GM12878 (cell line): Measurements from ENCODE around the gene FBF1.
"Not testable (repeated sequence)": the region's sequence is repeated elsewhere in the genome, so short reads cannot be mapped to it uniquely, and the experiment has no call there.

ENCODE experiments used
- EP300 ChIP-seq, 2 experiments: fragments of 150-350 bp in 1 of 2; IDR thresholded peaks; 2 replicates each; pipeline ENCODE4 v1.6.1; 2011 to 2012; ENCODE audit warnings: low read depth in 2 of 2, low read length in 2 of 2, borderline replicate concordance in 1 of 2, improper control_type of control experiment in 1 of 2, inconsistent platforms in 1 of 2; ENCODE audit not compliant: control insufficient read depth in 1 of 2
- MTA3 ChIP-seq: IDR thresholded peaks from 2 replicates; pipeline ENCODE4 v1.6.1; 2012; ENCODE audit warnings: low read length, inconsistent platforms, borderline replicate concordance
- POLR2AphosphoS5 ChIP-seq: IDR thresholded peaks from 2 replicates; pipeline ENCODE4 v1.6.1; 2011; ENCODE audit warnings: mild to moderate bottlenecking, low read length, inconsistent platforms
- SP1 ChIP-seq: IDR thresholded peaks from one replicate; pipeline ENCODE4 v1.6.1; 2011; ENCODE audit warnings: low read depth, low read length
- SRF ChIP-seq, 2 experiments: IDR thresholded peaks; 2 replicates each; pipeline ENCODE4 v1.6.1; 2011; ENCODE audit warnings: low read depth in 2 of 2, low read length in 2 of 2, mild to moderate bottlenecking in 1 of 2, moderate library complexity in 1 of 2
- TF ChIP-seq, protein P1 (sequence below): IDR thresholded peaks from 2 replicates; pipeline ENCODE4 v1.6.1; 2011; ENCODE audit warnings: borderline replicate concordance, low read depth, mild to moderate bottlenecking, moderate library complexity, low read length; ENCODE audit not compliant: insufficient read depth, poor library complexity, severe bottlenecking

DNA sequence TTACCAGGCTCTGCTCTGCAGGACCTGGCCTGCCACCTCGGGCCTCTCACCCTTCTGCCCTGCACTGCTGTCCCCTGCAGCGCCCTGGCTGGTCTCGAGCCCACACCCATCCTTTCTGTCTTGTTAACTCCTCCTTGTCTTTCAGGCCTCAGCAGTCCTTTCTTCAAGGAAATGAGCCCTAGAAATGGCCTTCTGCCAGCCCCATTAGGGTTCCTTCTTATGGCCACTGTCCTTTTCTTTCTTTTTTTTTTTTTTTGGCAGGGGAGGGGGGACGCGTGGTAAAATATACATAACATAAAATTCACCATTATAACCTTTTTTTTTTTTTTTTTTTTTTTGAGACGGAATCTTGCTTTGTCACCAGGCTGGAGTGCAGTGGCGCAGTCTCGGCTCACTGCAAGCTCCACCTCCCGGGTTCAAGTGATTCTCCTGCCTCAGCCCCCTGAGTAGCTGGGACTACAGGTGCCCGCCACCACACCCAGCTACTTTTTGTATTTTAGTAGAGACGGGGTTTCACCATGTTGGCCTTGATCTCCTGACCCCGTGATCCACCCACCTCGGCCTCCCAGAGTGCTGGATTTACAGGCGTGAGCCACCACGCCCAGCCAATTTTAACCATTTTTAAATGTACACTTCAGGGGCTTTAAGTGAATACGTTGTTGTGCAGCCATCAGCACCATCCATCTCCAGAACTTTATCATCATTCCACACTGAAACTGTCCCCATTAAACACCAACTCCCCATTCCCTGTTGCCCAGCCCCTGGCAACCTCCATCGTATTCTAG lies 75.2 kb downstream of the FBF1 start:
- not testable (repeated sequence) for TF ChIP-seq EP300 (IDR thresholded peaks at IDR 0.05; ENCODE audit: borderline replicate concordance in 1 of 2, control insufficient read depth in 1 of 2, low read depth in 2 of 2, low read length in 2 of 2); SRF (IDR thresholded peaks at IDR 0.05; ENCODE audit: low read depth in 2 of 2, low read length in 2 of 2); MTA3; POLR2AphosphoS5; SP1
- TF ChIP-seq, protein P1, sequence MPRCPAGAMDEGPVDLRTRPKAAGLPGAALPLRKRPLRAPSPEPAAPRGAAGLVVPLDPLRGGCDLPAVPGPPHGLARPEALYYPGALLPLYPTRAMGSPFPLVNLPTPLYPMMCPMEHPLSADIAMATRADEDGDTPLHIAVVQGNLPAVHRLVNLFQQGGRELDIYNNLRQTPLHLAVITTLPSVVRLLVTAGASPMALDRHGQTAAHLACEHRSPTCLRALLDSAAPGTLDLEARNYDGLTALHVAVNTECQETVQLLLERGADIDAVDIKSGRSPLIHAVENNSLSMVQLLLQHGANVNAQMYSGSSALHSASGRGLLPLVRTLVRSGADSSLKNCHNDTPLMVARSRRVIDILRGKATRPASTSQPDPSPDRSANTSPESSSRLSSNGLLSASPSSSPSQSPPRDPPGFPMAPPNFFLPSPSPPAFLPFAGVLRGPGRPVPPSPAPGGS, result not testable (repeated sequence)
